H1 (cell line): ENCODE data around the gene THAP2. TPM values are rescaled to one million over a fixed set of nuclear protein-coding genes. Genes with fewer than 3 reads are reported as not detected.

ENCODE experiments used
- CBX8 ChIP-seq: fragments of 300-800, 300-1000 bp; sonication (generic); IDR thresholded peaks from 2 replicates; pipeline ENCODE4 v1.7.1; 2016; ENCODE audit warnings: low read depth, low read length, borderline replicate concordance
- CHD7 ChIP-seq: fragments of 300-600 bp; sonication (generic); IDR thresholded peaks from 2 replicates; pipeline ENCODE4 v1.7.1; 2012; ENCODE audit warnings: low read length, moderate library complexity, mild to moderate bottlenecking, inconsistent platforms; ENCODE audit not compliant: insufficient replicate concordance
- polyA plus RNA-seq, 7 experiments: library from polyadenylated mRNA; depleted of rRNA in 3 of 7; stranded (reverse) in 5 of 7; unstranded in 2 of 7; fragments of >200 nt in 5 of 7; fragments of 200-250 nt in 2 of 7; gene quantifications; 1 replicate in 5 of 7; 2 replicates in 1 of 7; 4 replicates in 1 of 7; pipeline versions ENCODE4 v1.2.1 to v1.2.3, GENCODE V29; 2011 to 2013; ENCODE audit warnings: missing spikeins in 2 of 7, mixed read lengths in 2 of 7
- total RNA-seq: library from RNA; stranded (reverse); fragmentation: NEBNext Ultra II Directional; extraction: Animal tissue kit (Norgen Biotek cat#: 25700); gene quantifications from 2 replicates; pipeline ENCODE4 v1.2.1, GENCODE V29; 2021

Gene THAP2
- total and polyA plus RNA-seq, 2 of the 8 experiments (the other 6 are each of a cell fraction or from before 2014, with no cell fraction given) = 1.8 to 5.3 TPM

GRCh38 chr12:71641390-71641789 is 22.7 kb upstream of the THAP2 start (continued):
- TF ChIP-seq CHD7 (no peak), CBX8 (no peak)
- TF ChIP-seq, all 59 proteins: peak for 0
